AG04450 (cell line): ENCODE results near the gene PURB. TPM values are rescaled to one million over a fixed set of nuclear protein-coding genes. Genes with fewer than 3 reads are reported as not detected.
A peak's percentile ranks its signal among the peaks of the same experiment; 100 is the strongest.
"Not testable (repeated sequence)": the region's sequence is repeated elsewhere in the genome, so short reads cannot be mapped to it uniquely, and the experiment has no call there.

Experiments used
- CTCF ChIA-PET: fragments of 300-600, 350-600 bp; formaldehyde crosslinking; extraction: SDS; loops from one replicate; lab custom pipeline; 2022; ENCODE audit warnings: antibody characterized with exemption, inconsistent platforms; lab: Charles Lee
- POLR2A ChIA-PET: fragments of 350-600 bp; formaldehyde crosslinking; extraction: SDS; loops from one replicate; lab custom pipeline; 2021; ENCODE audit warnings: antibody characterized with exemption, inconsistent platforms; lab: Yijun Ruan, JAX
- DNase-seq: peaks from one replicate; pipeline ENCODE4 v3.0.0-alpha.2; 2011; ENCODE audit warnings: low read depth, low spot score
- H3K27ac ChIP-seq: one replicate; pipeline ENCODE4 v1.5.1; 2012; ENCODE audit warnings: low read depth, low read length, control low read depth
- H3K27me3 ChIP-seq: one replicate; pipeline ENCODE4 v1.6.0; 2012; ENCODE audit warnings: low read length; ENCODE audit not compliant: control insufficient read depth, insufficient read depth
- H3K4me3 ChIP-seq: 2 replicates; pipeline ENCODE4 v1.5.1; 2011; ENCODE audit warnings: mild to moderate bottlenecking, low read depth, low read length, control low read depth
- H3K9me3 ChIP-seq: 2 replicates; pipeline ENCODE4 v1.5.1; 2012; ENCODE audit warnings: low read length; ENCODE audit not compliant: control insufficient read depth, insufficient read depth
- CTCF ChIP-seq: IDR thresholded peaks from 2 replicates; pipeline ENCODE4 v1.5.1; 2011; ENCODE audit warnings: low read depth, low read length, control low read depth, inconsistent platforms
- polyA minus RNA-seq: library from RNA; depleted of rRNA, polyadenylated mRNA; stranded (reverse); fragments of >200 nt; gene quantifications from 2 replicates; pipeline ENCODE4 v1.2.3, GENCODE V29; 2011; rRNA and poly(A)+ RNA removed
- polyA plus RNA-seq: library from polyadenylated mRNA; depleted of rRNA; stranded (reverse); fragments of >200 nt; gene quantifications from 2 replicates; pipeline ENCODE4 v1.2.3, GENCODE V29; 2011; rRNA removed

Gene PURB
- polyA plus RNA-seq (7.6 TPM in 2 replicates), polyA minus RNA-seq (6.1 and 9.0 TPM in 2 replicates)

- no peak for TF ChIP-seq CTCF
- Histone ChIP-seq H3K27me3 (no peaks in the 10 kb centered on the region), H3K4me3 (peak within 1 kb of the TSS; percentile 94), H3K27ac (peak within 1 kb of the TSS; percentile 99), H3K9me3 (no peaks in the 10 kb centered on the region; the same call in 1 of the 2 replicates)
- DNase-seq: peak; percentile 92
- CTCF ChIA-PET: interaction anchor here (1.2 to 1.5 kb wide), 2 partner anchors 29 to 250 kb away, joined by 7 read pairs; no protein-coding TSS in a partner anchor
- POLR2A ChIA-PET: interaction anchor here (0.6 to 2.3 kb wide), 11 partner anchors 8 to 279 kb away, joined by 3 to 17 read pairs (median 4); partner anchors contain the start of gene OGDH
Observed at GRCh38 chr7:44885394-44886317, at the start of gene PURB. Gene PURB, minus strand, starts transcription at chr7:44885530. Its CDS starts 182 bp downstream, at chr7:44885348.

- Histone ChIP-seq H3K27ac (no peak overlapping the region), H3K27me3 (peaks cover 32% of the 10 kb centered on the region), H3K4me3 (no peak overlapping the region), H3K9me3 (0 out of 2 replicates have a peak, but pooled peaks cover under 1% of the 10 kb centered on the region)
- DNase-seq: no peak
- ChIA-PET POLR2A (no interaction called here), CTCF (interaction anchor here (0.6 kb wide), 1 partner anchor 12 kb away, joined by 3 read pairs; no protein-coding TSS in a partner anchor)
- no peak for TF ChIP-seq CTCF
Observed at GRCh38 chr7:44935016-44935415, 49.7 kb upstream of the PURB start.

GRCh38 chr7:44934510-44934909, 49.2 kb upstream of the PURB start:
- H3K9me3 ChIP-seq, H3K4me3 ChIP-seq, H3K27ac ChIP-seq, DNase-seq, CTCF ChIA-PET, POLR2A ChIA-PET: not testable (repeated sequence)
- peaks cover 28% of the 10 kb centered on the region for H3K27me3 ChIP-seq

- Histone ChIP-seq H3K9me3 (peaks cover 3% of the 10 kb centered on the region; the same call in 1 of the 2 replicates), H3K27ac (no peak overlapping the region), H3K4me3 (no peak overlapping the region), H3K27me3 (peaks cover 13% of the 10 kb centered on the region)
- no peak for TF ChIP-seq CTCF
- ChIA-PET POLR2A (no interaction called here), CTCF (no interaction called here)
- no peak for DNase-seq
Observed at GRCh38 chr7:44930921-44931320, 45.6 kb upstream of the PURB start.

- no peak for TF ChIP-seq CTCF
- DNase-seq: no peak
- H3K9me3 ChIP-seq: no peaks in the 10 kb centered on the region
- ChIA-PET CTCF (interaction anchor here (0.6 to 2.7 kb wide), 14 partner anchors 13 to 335 kb away, joined by 3 to 35 read pairs (median 4); no protein-coding TSS in a partner anchor), POLR2A (no interaction called here)
- H3K27me3 ChIP-seq: no peaks in the 10 kb centered on the region
- H3K27ac ChIP-seq: no peak overlapping the region
- H3K4me3 ChIP-seq: no peak overlapping the region
Observed at GRCh38 chr7:44922351-44922694, 37.0 kb upstream of the PURB start.
